IPS DF 4.7 (cell line): ENCODE data around the gene MTMR6.

ENCODE experiments used
- DNase-seq: peaks from one replicate; pipeline ENCODE4 v3.0.0-alpha.2; 2013; ENCODE audit warnings: low spot score; ENCODE audit errors: extremely low read depth

The MTMR6 gene

GRCh38 chr13:25217023-25217885, 70.0 kb downstream of the MTMR6 start:
- no peak for DNase-seq

- no peak for DNase-seq
Observed at GRCh38 chr13:25215253-25215575, 72.1 kb downstream of the MTMR6 start.

- DNase-seq: peak; percentile 14
Observed at GRCh38 chr13:25214491-25215252, 72.6 kb downstream of the MTMR6 start.

- DNase-seq: no peak
Observed at GRCh38 chr13:25213715-25214114, 73.6 kb downstream of the MTMR6 start.

GRCh38 chr13:25210842-25211569, 76.3 kb downstream of the MTMR6 start:
- DNase-seq: no peak

- DNase-seq: no peak
Observed at GRCh38 chr13:25207291-25207810, 79.9 kb downstream of the MTMR6 start.

- no peak for DNase-seq
Observed at GRCh38 chr13:25204863-25205262, 82.4 kb downstream of the MTMR6 start.

GRCh38 chr13:25203127-25203740, 84.1 kb downstream of the MTMR6 start:
- DNase-seq: no peak

- no peak for DNase-seq
Observed at GRCh38 chr13:25200783-25201182, 86.5 kb downstream of the MTMR6 start.

- no peak for DNase-seq
Observed at GRCh38 chr13:25198647-25199046, 88.6 kb downstream of the MTMR6 start.

GRCh38 chr13:25196971-25197370, 90.3 kb downstream of the MTMR6 start:
- DNase-seq: no peak
